Fibroblast of lung (primary cell): Measurements from ENCODE around the gene CLEC16A. TPM values are rescaled to one million over a fixed set of nuclear protein-coding genes. Genes with fewer than 3 reads are reported as not detected.

Experiments used
- DNase-seq, 2 donors: peaks; one replicate each; pipeline versions ENCODE4 v3.0.0 to v3.0.0-alpha.2; 2010; ENCODE audit warnings: low read depth in 2 of 2
- H2AFZ ChIP-seq: 2 replicates; pipeline ENCODE4 v1.5.1; 2012; ENCODE audit warnings: low read length, control low read depth, inconsistent platforms
- H3K27ac ChIP-seq: 2 replicates; pipeline ENCODE4 v1.5.1; 2011; ENCODE audit warnings: low read length, control low read depth; ENCODE audit not compliant: insufficient read depth
- H3K27me3 ChIP-seq: 2 replicates; pipeline ENCODE4 v1.5.1; 2011; ENCODE audit warnings: mild to moderate bottlenecking, low read length; ENCODE audit not compliant: control insufficient read depth, insufficient read depth
- H3K36me3 ChIP-seq: 2 replicates; pipeline ENCODE4 v1.5.1; 2011; ENCODE audit warnings: low read length; ENCODE audit not compliant: control insufficient read depth, insufficient read depth
- H3K4me1 ChIP-seq: 2 replicates; pipeline ENCODE4 v1.5.1; 2011; ENCODE audit warnings: low read length; ENCODE audit not compliant: control insufficient read depth, insufficient read depth; ENCODE audit errors: extremely low read depth
- H3K4me2 ChIP-seq: 2 replicates; pipeline ENCODE4 v1.5.1; 2011; ENCODE audit warnings: low read length, control low read depth; ENCODE audit not compliant: insufficient read depth; ENCODE audit errors: extremely low read depth
- H3K4me3 ChIP-seq, 4 experiments: fragments of 200-600 bp in 1 of 4; sonication (generic) in 1 of 4; replicated peaks in 1 of 4; 2 replicates each; pipeline ENCODE4 v1.5.1; 2011 to 2016; ENCODE audit warnings: low read length in 4 of 4, low read depth in 3 of 4, mild to moderate bottlenecking in 3 of 4, control low read depth in 2 of 4, inconsistent platforms in 1 of 4, mixed read lengths in 1 of 4; ENCODE audit not compliant: insufficient read depth in 1 of 4; ENCODE audit errors: control extremely low read depth in 1 of 4
- H3K79me2 ChIP-seq: 2 replicates; pipeline ENCODE4 v1.5.1; 2012; ENCODE audit warnings: mild to moderate bottlenecking, low read length, inconsistent platforms; ENCODE audit not compliant: control insufficient read depth, insufficient read depth
- H3K9ac ChIP-seq: 2 replicates; pipeline ENCODE4 v1.5.1; 2011; ENCODE audit warnings: mild to moderate bottlenecking, low read length, control low read depth; ENCODE audit not compliant: insufficient read depth
- H3K9me3 ChIP-seq: 2 replicates; pipeline ENCODE4 v1.5.1; 2012; ENCODE audit warnings: low read depth, low read length; ENCODE audit not compliant: control insufficient read depth, insufficient read depth
- H4K20me1 ChIP-seq: 2 replicates; pipeline ENCODE4 v1.5.1; 2011; ENCODE audit warnings: low read length; ENCODE audit not compliant: control insufficient read depth, insufficient read depth; ENCODE audit errors: extremely low read depth
- CTCF ChIP-seq, 2 donors: IDR thresholded peaks in 1 of 2; conservative IDR thresholded peaks in 1 of 2; 1 replicate in 1 of 2; 2 replicates in 1 of 2; pipeline ENCODE4 v1.5.1; 2011 to 2012; ENCODE audit warnings: low read length in 2 of 2, control low read depth in 1 of 2, inconsistent platforms in 1 of 2, low read depth in 1 of 2, mild to moderate bottlenecking in 1 of 2
- EZH2 ChIP-seq: IDR thresholded peaks from 2 replicates; pipeline ENCODE4 v1.5.1; 2012; ENCODE audit warnings: low read length, control low read depth, mild to moderate bottlenecking; ENCODE audit errors: missing control alignments
- polyA plus RNA-seq, 2 donors: library from polyadenylated mRNA; depleted of rRNA in 1 of 2; stranded (reverse) in 1 of 2; unstranded in 1 of 2; fragments of >200 nt; gene quantifications; 2 replicates each; pipeline ENCODE4 v1.2.1, GENCODE V29; 2011 to 2012; ENCODE audit warnings: missing spikeins in 1 of 2
- total RNA-seq: library from RNA; depleted of rRNA; stranded (reverse); fragments of >200 nt; gene quantifications from 2 replicates; pipeline ENCODE4 v1.2.1, GENCODE V29; 2014

The CLEC16A gene
- total and polyA plus RNA-seq, 2 donors (not counting 1 experiment from before 2014, with no cell fraction given), result 9.1 to 22.0 TPM

GRCh38 chr16:11151156-11151884 lies 207.0 kb downstream of the CLEC16A start:
- Histone ChIP-seq H3K9me3 (no peaks in the 10 kb centered on the region), H2AFZ (no peak overlapping the region), H3K27ac (no peak overlapping the region), H3K4me2 (no peak overlapping the region), H3K4me3 (no peak overlapping the region), H4K20me1 (no peaks in the 10 kb centered on the region), H3K79me2 (no peaks in the 10 kb centered on the region), H3K4me1 (peaks cover 2% of the 10 kb centered on the region), H3K9ac (no peak overlapping the region), H3K36me3 (no peaks in the 10 kb centered on the region), H3K27me3 (no peaks in the 10 kb centered on the region)
- DNase-seq, result no peak
- TF ChIP-seq CTCF (conservative IDR thresholded peaks at IDR 0.05 in 1 of 2, IDR thresholded peaks at IDR 0.05 in 1 of 2; ENCODE audit: low read depth in 1 of 2, low read length in 2 of 2) (no peak), EZH2 (no peak)

GRCh38 chr16:11151885-11152629 lies 207.7 kb downstream of the CLEC16A start:
- no peaks in the 10 kb centered on the region for H3K9me3 ChIP-seq
- DNase-seq, result no peak
- H2AFZ ChIP-seq, result no peak overlapping the region
- no peak overlapping the region for H3K4me3 ChIP-seq
- no peaks in the 10 kb centered on the region for H3K79me2 ChIP-seq
- no peak overlapping the region for H3K27ac ChIP-seq
- no peak overlapping the region for H3K4me2 ChIP-seq
- H3K27me3 ChIP-seq, result no peaks in the 10 kb centered on the region
- TF ChIP-seq CTCF (conservative IDR thresholded peaks at IDR 0.05 in 1 of 2, IDR thresholded peaks at IDR 0.05 in 1 of 2; ENCODE audit: low read depth in 1 of 2, low read length in 2 of 2) (no peak), EZH2 (no peak)
- H3K4me1 ChIP-seq, result peaks cover 2% of the 10 kb centered on the region
- no peaks in the 10 kb centered on the region for H3K36me3 ChIP-seq
- H3K9ac ChIP-seq, result no peak overlapping the region
- H4K20me1 ChIP-seq, result no peaks in the 10 kb centered on the region

- H3K9ac ChIP-seq, result no peak overlapping the region
- no peak overlapping the region for H3K27ac ChIP-seq
- peaks cover 2% of the 10 kb centered on the region for H3K4me1 ChIP-seq
- H3K4me3 ChIP-seq, result no peak overlapping the region
- no peak overlapping the region for H2AFZ ChIP-seq
- H4K20me1 ChIP-seq, result no peaks in the 10 kb centered on the region
- no peaks in the 10 kb centered on the region for H3K27me3 ChIP-seq
- H3K79me2 ChIP-seq, result no peaks in the 10 kb centered on the region
- DNase-seq, result no peak
- H3K4me2 ChIP-seq, result no peak overlapping the region
- no peaks in the 10 kb centered on the region for H3K9me3 ChIP-seq
- no peaks in the 10 kb centered on the region for H3K36me3 ChIP-seq
- no peak for TF ChIP-seq CTCF (conservative IDR thresholded peaks at IDR 0.05 in 1 of 2, IDR thresholded peaks at IDR 0.05 in 1 of 2; ENCODE audit: low read depth in 1 of 2, low read length in 2 of 2)
- TF ChIP-seq EZH2, result no peak
These were observed 208.4 kb downstream of the CLEC16A start for GRCh38 chr16:11152677-11153331.
